Tibial nerve (tissue), 4 donors: Measurements from ENCODE around the gene TFB1M. TPM values are rescaled to one million over a fixed set of nuclear protein-coding genes. Genes with fewer than 3 reads are reported as not detected.

Experiments used
- DNase-seq, 2 donors: peaks; one replicate each; pipeline ENCODE4 v3.0.0-alpha.2; 2019; ENCODE audit warnings: low spot score in 2 of 2
- H3K27ac ChIP-seq, 4 donors: fragments of 200-600 bp; sonication (generic) in 3 of 4; one replicate each; pipeline ENCODE4 v1.5.1; 2017 to 2019; ENCODE audit warnings: mild to moderate bottlenecking in 1 of 4
- H3K27me3 ChIP-seq, 2 donors: fragments of 200-600 bp; sonication (generic) in 1 of 2; one replicate each; pipeline versions ENCODE4 v1.5.1 to v1.6.0; 2017 to 2019
- H3K36me3 ChIP-seq, 3 donors: fragments of 200-600 bp; sonication (generic); one replicate each; pipeline ENCODE4 v1.5.1; 2018 to 2019
- H3K4me1 ChIP-seq, 4 donors: fragments of 200-600 bp; sonication (generic) in 3 of 4; one replicate each; pipeline ENCODE4 v1.5.1; 2017 to 2019
- H3K4me3 ChIP-seq, 4 donors: fragments of 200-600 bp; sonication (generic) in 3 of 4; one replicate each; pipeline ENCODE4 v1.5.1; 2017 to 2019; ENCODE audit warnings: mild to moderate bottlenecking in 1 of 4, moderate library complexity in 1 of 4
- H3K9me3 ChIP-seq, 4 donors: fragments of 200-600 bp; sonication (generic) in 3 of 4; one replicate each; pipeline ENCODE4 v1.5.1; 2017 to 2019
- EP300 ChIP-seq, 2 donors: sonication (generic); formaldehyde crosslinking; IDR thresholded peaks; one replicate each; pipeline ENCODE4 v1.6.1; 2017; ENCODE audit warnings: antibody characterized with exemption in 2 of 2, mild to moderate bottlenecking in 1 of 2
- POLR2A ChIP-seq, 2 donors: fragments of 450-650 bp; IDR thresholded peaks; one replicate each; pipeline ENCODE4 v1.6.1; 2017; ENCODE audit warnings: antibody characterized with exemption in 2 of 2, mild to moderate bottlenecking in 2 of 2, moderate library complexity in 2 of 2
- WGBS, 2 donors: methylation state at CpG; one replicate each; pipeline ENCODE4 v1.1.5; 2018; 5-methylcytosine and 5-hydroxymethylcytosine counted together
- total RNA-seq, 4 donors: library from RNA; depleted of rRNA; stranded (reverse); fragments of >200 nt; gene quantifications; one replicate each; pipeline ENCODE4 v1.1.0, GENCODE V29; 2016
- TF ChIP-seq, protein P1 (sequence below), 5 experiments: fragments of 200-600 bp in 3 of 5; fragments of 450-650 bp in 2 of 5; sonication (generic) in 3 of 5; IDR thresholded peaks; one replicate each; pipeline ENCODE4 v1.5.1; 2016 to 2019; ENCODE audit warnings: antibody characterized with exemption in 5 of 5, mild to moderate bottlenecking in 3 of 5, moderate library complexity in 2 of 5

TFB1M gene
- total RNA-seq, 4 donors from 2014 or later: 21.4 to 52.7 (median 22.1) TPM

DNA sequence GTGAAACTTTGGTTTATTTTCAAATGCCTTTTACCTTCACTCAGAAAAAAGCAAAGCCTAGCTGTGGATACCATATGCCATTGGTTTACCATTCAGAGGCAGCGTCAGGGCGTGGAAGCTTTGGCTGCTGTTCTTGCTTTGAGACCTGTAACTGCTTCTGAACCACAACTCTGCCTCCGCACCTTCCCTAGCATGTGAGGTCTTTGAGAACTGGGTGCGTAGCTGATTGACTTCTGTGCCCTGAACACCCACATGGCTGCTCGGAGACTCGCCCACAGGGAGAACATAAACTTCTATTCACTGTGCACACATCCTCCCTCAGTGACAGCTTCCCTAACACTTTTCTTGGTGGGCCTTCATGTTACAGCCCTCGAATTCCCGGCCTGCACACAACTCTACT is 61.7 kb downstream of the TFB1M start:
- no peaks in the 10 kb centered on the region for H3K27me3 ChIP-seq
- no peaks in the 10 kb centered on the region for H3K9me3 ChIP-seq
- H3K4me3 ChIP-seq: no peak overlapping the region
- no peak for TF ChIP-seq POLR2A (IDR thresholded peaks at IDR 0.05)
- peak in 1 of 2 donors; percentile 32 for TF ChIP-seq EP300 (IDR thresholded peaks at IDR 0.05)
- TF ChIP-seq, protein P1, sequence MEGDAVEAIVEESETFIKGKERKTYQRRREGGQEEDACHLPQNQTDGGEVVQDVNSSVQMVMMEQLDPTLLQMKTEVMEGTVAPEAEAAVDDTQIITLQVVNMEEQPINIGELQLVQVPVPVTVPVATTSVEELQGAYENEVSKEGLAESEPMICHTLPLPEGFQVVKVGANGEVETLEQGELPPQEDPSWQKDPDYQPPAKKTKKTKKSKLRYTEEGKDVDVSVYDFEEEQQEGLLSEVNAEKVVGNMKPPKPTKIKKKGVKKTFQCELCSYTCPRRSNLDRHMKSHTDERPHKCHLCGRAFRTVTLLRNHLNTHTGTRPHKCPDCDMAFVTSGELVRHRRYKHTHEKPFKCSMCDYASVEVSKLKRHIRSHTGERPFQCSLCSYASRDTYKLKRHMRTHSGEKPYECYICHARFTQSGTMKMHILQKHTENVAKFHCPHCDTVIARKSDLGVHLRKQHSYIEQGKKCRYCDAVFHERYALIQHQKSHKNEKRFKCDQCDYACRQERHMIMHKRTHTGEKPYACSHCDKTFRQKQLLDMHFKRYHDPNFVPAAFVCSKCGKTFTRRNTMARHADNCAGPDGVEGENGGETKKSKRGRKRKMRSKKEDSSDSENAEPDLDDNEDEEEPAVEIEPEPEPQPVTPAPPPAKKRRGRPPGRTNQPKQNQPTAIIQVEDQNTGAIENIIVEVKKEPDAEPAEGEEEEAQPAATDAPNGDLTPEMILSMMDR (IDR thresholded peaks at IDR 0.05): no peak
- peaks cover 0 to 69% (median 6%) of the 10 kb centered on the region in 3 donors for H3K36me3 ChIP-seq
- peak overlapping the region in 1 of 4 donors; percentile 62 for H3K27ac ChIP-seq
- peaks cover 0 to 8% (median 0%) of the 10 kb centered on the region in 4 donors for H3K4me1 ChIP-seq
- 66 to 76% methylated on average over 8 of the region's 8 CpGs for whole genome bisulfite sequencing, 2 donors
- DNase-seq: no peak

- DNase-seq: no peak
- no peaks in the 10 kb centered on the region for H3K9me3 ChIP-seq
- 93% methylated on average over 10 of the region's 10 CpGs for WGBS, 2 donors
- peaks cover 0 to 8% (median 0%) of the 10 kb centered on the region in 4 donors for H3K4me1 ChIP-seq
- peaks cover 0 to 52% (median 0%) of the 10 kb centered on the region in 3 donors for H3K36me3 ChIP-seq
- TF ChIP-seq POLR2A (IDR thresholded peaks at IDR 0.05) (no peak), EP300 (IDR thresholded peaks at IDR 0.05) (no peak)
- TF ChIP-seq, protein P1 (IDR thresholded peaks at IDR 0.05): no peak
- H3K27ac ChIP-seq: no peak overlapping the region
- H3K4me3 ChIP-seq: no peak overlapping the region
- no peaks in the 10 kb centered on the region for H3K27me3 ChIP-seq
These were observed 63.4 kb downstream of the TFB1M start for GRCh38 chr6:155250701-155251381.

- Histone ChIP-seq H3K27ac (no peak overlapping the region), H3K9me3 (no peaks in the 10 kb centered on the region), H3K36me3 (peaks cover 0 to 32% (median 0%) of the 10 kb centered on the region in 3 donors), H3K4me3 (no peak overlapping the region), H3K4me1 (peaks cover 0 to 8% (median 0%) of the 10 kb centered on the region in 4 donors), H3K27me3 (no peaks in the 10 kb centered on the region)
- peak; percentile 21 to 40 for DNase-seq
- 73% methylated on average over 29 to 30 of the region's 30 CpGs for WGBS, 2 donors
- TF ChIP-seq, protein P1 (IDR thresholded peaks at IDR 0.05): peak; percentile 51 to 79 (median 64)
- no peak for TF ChIP-seq POLR2A (IDR thresholded peaks at IDR 0.05)
- no peak for TF ChIP-seq EP300 (IDR thresholded peaks at IDR 0.05)
These were observed 66.0 kb downstream of the TFB1M start for GRCh38 chr6:155248008-155249001.

- no peaks in the 10 kb centered on the region for H3K9me3 ChIP-seq
- peaks cover 0 to 8% (median 0%) of the 10 kb centered on the region in 4 donors for H3K4me1 ChIP-seq
- TF ChIP-seq, protein P1 (IDR thresholded peaks at IDR 0.05): no peak
- TF ChIP-seq POLR2A (IDR thresholded peaks at IDR 0.05) (no peak), EP300 (IDR thresholded peaks at IDR 0.05) (no peak)
- 73 to 84% methylated on average over 5 of the region's 5 CpGs for WGBS, 2 donors
- H3K4me3 ChIP-seq: no peak overlapping the region
- H3K36me3 ChIP-seq: peaks cover 0 to 25% (median 0%) of the 10 kb centered on the region in 3 donors
- H3K27ac ChIP-seq: no peak overlapping the region
- no peaks in the 10 kb centered on the region for H3K27me3 ChIP-seq
- DNase-seq: no peak
These were observed 66.7 kb downstream of the TFB1M start for GRCh38 chr6:155247618-155248007.
